Activated naive CD4-positive, alpha-beta T cell treated with anti-CD3 and anti-CD28 coated beads, Interleukin-2, amount 50 U/mL, for 24 hours (primary cell): Measurements from ENCODE around the gene TKT.
"Not testable (repeated sequence)": the region's sequence is repeated elsewhere in the genome, so short reads cannot be mapped to it uniquely, and the experiment has no call there.

Experiments used
- H3K27ac Mint-ChIP-seq: one replicate; pipeline ENCODE4 v1.8.0; 2021; ENCODE audit warnings: mild to moderate bottlenecking, mixed read lengths
- H3K27me3 Mint-ChIP-seq: one replicate; pipeline ENCODE4 v1.8.0; 2021; ENCODE audit warnings: mixed read lengths
- H3K36me3 Mint-ChIP-seq: one replicate; pipeline ENCODE4 v1.8.0; 2021; ENCODE audit warnings: mixed read lengths
- H3K4me1 Mint-ChIP-seq: one replicate; pipeline ENCODE4 v1.8.0; 2021; ENCODE audit warnings: mixed read lengths
- H3K4me3 Mint-ChIP-seq: one replicate; pipeline ENCODE4 v1.8.0; 2021; ENCODE audit warnings: mild to moderate bottlenecking, mixed read lengths
- H3K9me3 Mint-ChIP-seq: one replicate; pipeline ENCODE4 v1.8.0; 2021; ENCODE audit warnings: mixed read lengths

Gene TKT

GRCh38 chr3:53255775-53256703, at the start of gene TKT:
Gene TKT (minus strand): TSS chr3:53256022. CDS start chr3:53255942, 80 bp downstream.
- Mint-ChIP-seq H3K4me3 (peak within 1 kb of the TSS; percentile 93), H3K36me3 (no peaks in the 10 kb centered on the region), H3K4me1 (peaks cover 31% of the 10 kb centered on the region), H3K9me3 (no peaks in the 10 kb centered on the region), H3K27ac (peak within 1 kb of the TSS; percentile 81), H3K27me3 (no peaks in the 10 kb centered on the region)

- H3K9me3 Mint-ChIP-seq = no peaks in the 10 kb centered on the region
- H3K27me3 Mint-ChIP-seq = no peaks in the 10 kb centered on the region
- peaks cover 10% of the 10 kb centered on the region for H3K36me3 Mint-ChIP-seq
- H3K27ac Mint-ChIP-seq = no peak overlapping the region
- no peaks in the 10 kb centered on the region for H3K4me1 Mint-ChIP-seq
- H3K4me3 Mint-ChIP-seq = no peak overlapping the region
Observed at GRCh38 chr3:53303957-53304356, 48.1 kb upstream of the TKT start.

GRCh38 chr3:53303549-53303948, 47.7 kb upstream of the TKT start:
- Mint-ChIP-seq H3K27ac (no peak overlapping the region), H3K4me1 (no peaks in the 10 kb centered on the region), H3K4me3 (no peak overlapping the region), H3K27me3 (no peaks in the 10 kb centered on the region), H3K36me3 (peaks cover 10% of the 10 kb centered on the region), H3K9me3 (no peaks in the 10 kb centered on the region)

- H3K36me3 Mint-ChIP-seq = peaks cover 11% of the 10 kb centered on the region
- peak overlapping the region; percentile 35 for H3K27ac Mint-ChIP-seq
- no peak overlapping the region for H3K4me3 Mint-ChIP-seq
- no peaks in the 10 kb centered on the region for H3K9me3 Mint-ChIP-seq
- H3K4me1 Mint-ChIP-seq = no peaks in the 10 kb centered on the region
- H3K27me3 Mint-ChIP-seq = no peaks in the 10 kb centered on the region
Observed at GRCh38 chr3:53300826-53301225, 45.0 kb upstream of the TKT start.

- H3K36me3 Mint-ChIP-seq = peaks cover 13% of the 10 kb centered on the region
- not testable (repeated sequence) for H3K4me1 Mint-ChIP-seq, H3K4me3 Mint-ChIP-seq, H3K27me3 Mint-ChIP-seq, H3K27ac Mint-ChIP-seq, H3K9me3 Mint-ChIP-seq
Observed at GRCh38 chr3:53299611-53300023, 43.8 kb upstream of the TKT start.

GRCh38 chr3:53295410-53295809, 39.6 kb upstream of the TKT start:
- H3K36me3 Mint-ChIP-seq = peaks cover 6% of the 10 kb centered on the region
- no peaks in the 10 kb centered on the region for H3K9me3 Mint-ChIP-seq
- no peak overlapping the region for H3K27ac Mint-ChIP-seq
- no peak overlapping the region for H3K4me3 Mint-ChIP-seq
- H3K27me3 Mint-ChIP-seq = no peaks in the 10 kb centered on the region
- no peaks in the 10 kb centered on the region for H3K4me1 Mint-ChIP-seq

- peaks cover 4% of the 10 kb centered on the region for H3K36me3 Mint-ChIP-seq
- no peak overlapping the region for H3K4me3 Mint-ChIP-seq
- no peak overlapping the region for H3K27ac Mint-ChIP-seq
- H3K9me3 Mint-ChIP-seq = no peaks in the 10 kb centered on the region
- no peaks in the 10 kb centered on the region for H3K27me3 Mint-ChIP-seq
- H3K4me1 Mint-ChIP-seq = no peaks in the 10 kb centered on the region
Observed at GRCh38 chr3:53293867-53294266, 38.0 kb upstream of the TKT start.

GRCh38 chr3:53288214-53288613, 32.4 kb upstream of the TKT start:
- H3K4me3 Mint-ChIP-seq = no peak overlapping the region
- H3K27me3 Mint-ChIP-seq = no peaks in the 10 kb centered on the region
- H3K4me1 Mint-ChIP-seq = no peaks in the 10 kb centered on the region
- no peak overlapping the region for H3K27ac Mint-ChIP-seq
- peaks cover 4% of the 10 kb centered on the region for H3K36me3 Mint-ChIP-seq
- H3K9me3 Mint-ChIP-seq = no peaks in the 10 kb centered on the region

- Mint-ChIP-seq H3K4me3 (no peak overlapping the region), H3K36me3 (peaks cover 4% of the 10 kb centered on the region), H3K27me3 (no peaks in the 10 kb centered on the region), H3K4me1 (no peaks in the 10 kb centered on the region), H3K9me3 (no peaks in the 10 kb centered on the region), H3K27ac (no peak overlapping the region)
Observed at GRCh38 chr3:53287131-53287629, 31.4 kb upstream of the TKT start.

- Mint-ChIP-seq H3K4me3 (no peak overlapping the region), H3K36me3 (peaks cover 4% of the 10 kb centered on the region), H3K27ac (no peak overlapping the region), H3K9me3 (no peaks in the 10 kb centered on the region), H3K4me1 (no peaks in the 10 kb centered on the region), H3K27me3 (no peaks in the 10 kb centered on the region)
Observed at GRCh38 chr3:53286727-53287126, 30.9 kb upstream of the TKT start.

GRCh38 chr3:53282581-53282980, 26.8 kb upstream of the TKT start:
- Mint-ChIP-seq H3K9me3 (no peaks in the 10 kb centered on the region), H3K4me1 (no peaks in the 10 kb centered on the region), H3K27me3 (no peaks in the 10 kb centered on the region), H3K27ac (no peak overlapping the region), H3K36me3 (peaks cover 4% of the 10 kb centered on the region), H3K4me3 (no peak overlapping the region)

GRCh38 chr3:53278667-53279066, 22.8 kb upstream of the TKT start:
- H3K27me3 Mint-ChIP-seq = no peaks in the 10 kb centered on the region
- no peaks in the 10 kb centered on the region for H3K9me3 Mint-ChIP-seq
- H3K4me3 Mint-ChIP-seq = no peak overlapping the region
- no peaks in the 10 kb centered on the region for H3K36me3 Mint-ChIP-seq
- H3K4me1 Mint-ChIP-seq = peaks cover 8% of the 10 kb centered on the region
- no peak overlapping the region for H3K27ac Mint-ChIP-seq

GRCh38 chr3:53274938-53275605, 19.2 kb upstream of the TKT start:
- Mint-ChIP-seq H3K4me3 (no peak overlapping the region), H3K27me3 (no peaks in the 10 kb centered on the region), H3K36me3 (no peaks in the 10 kb centered on the region), H3K9me3 (no peaks in the 10 kb centered on the region), H3K27ac (peak overlapping the region; percentile 12), H3K4me1 (peaks cover 8% of the 10 kb centered on the region)

- H3K4me3 Mint-ChIP-seq = no peak overlapping the region
- H3K27me3 Mint-ChIP-seq = no peaks in the 10 kb centered on the region
- no peak overlapping the region for H3K27ac Mint-ChIP-seq
- no peaks in the 10 kb centered on the region for H3K36me3 Mint-ChIP-seq
- peaks cover 8% of the 10 kb centered on the region for H3K4me1 Mint-ChIP-seq
- no peaks in the 10 kb centered on the region for H3K9me3 Mint-ChIP-seq
Observed at GRCh38 chr3:53273146-53273670, 17.4 kb upstream of the TKT start.

GRCh38 chr3:53269888-53270880, 14.4 kb upstream of the TKT start:
- no peak overlapping the region for H3K4me3 Mint-ChIP-seq
- peaks cover 4% of the 10 kb centered on the region for H3K4me1 Mint-ChIP-seq
- H3K27ac Mint-ChIP-seq = peak overlapping the region; percentile 62
- H3K36me3 Mint-ChIP-seq = no peaks in the 10 kb centered on the region
- no peaks in the 10 kb centered on the region for H3K9me3 Mint-ChIP-seq
- no peaks in the 10 kb centered on the region for H3K27me3 Mint-ChIP-seq
